Measurements from ENCODE around the gene BLOC1S3.

The BLOC1S3 gene

GRCh38 chr19:45146741-45147205 is 31.8 kb upstream of the BLOC1S3 start:
- DNase-seq (ENCODE audit: low read depth): no peak
- no peak overlapping the region for H3K4me3 ChIP-seq (ENCODE audit: low read length)
- TF ChIP-seq, protein P1, sequence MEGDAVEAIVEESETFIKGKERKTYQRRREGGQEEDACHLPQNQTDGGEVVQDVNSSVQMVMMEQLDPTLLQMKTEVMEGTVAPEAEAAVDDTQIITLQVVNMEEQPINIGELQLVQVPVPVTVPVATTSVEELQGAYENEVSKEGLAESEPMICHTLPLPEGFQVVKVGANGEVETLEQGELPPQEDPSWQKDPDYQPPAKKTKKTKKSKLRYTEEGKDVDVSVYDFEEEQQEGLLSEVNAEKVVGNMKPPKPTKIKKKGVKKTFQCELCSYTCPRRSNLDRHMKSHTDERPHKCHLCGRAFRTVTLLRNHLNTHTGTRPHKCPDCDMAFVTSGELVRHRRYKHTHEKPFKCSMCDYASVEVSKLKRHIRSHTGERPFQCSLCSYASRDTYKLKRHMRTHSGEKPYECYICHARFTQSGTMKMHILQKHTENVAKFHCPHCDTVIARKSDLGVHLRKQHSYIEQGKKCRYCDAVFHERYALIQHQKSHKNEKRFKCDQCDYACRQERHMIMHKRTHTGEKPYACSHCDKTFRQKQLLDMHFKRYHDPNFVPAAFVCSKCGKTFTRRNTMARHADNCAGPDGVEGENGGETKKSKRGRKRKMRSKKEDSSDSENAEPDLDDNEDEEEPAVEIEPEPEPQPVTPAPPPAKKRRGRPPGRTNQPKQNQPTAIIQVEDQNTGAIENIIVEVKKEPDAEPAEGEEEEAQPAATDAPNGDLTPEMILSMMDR (conservative IDR thresholded peaks at IDR 0.05; ENCODE audit: low read depth, low read length): no peak

- H3K4me3 ChIP-seq (ENCODE audit: low read length): no peak overlapping the region
- TF ChIP-seq, protein P1 (conservative IDR thresholded peaks at IDR 0.05; ENCODE audit: low read depth, low read length): peak; percentile 17
- no peak for DNase-seq (ENCODE audit: low read depth)
These were observed 30.5 kb upstream of the BLOC1S3 start for GRCh38 chr19:45147835-45148676.

GRCh38 chr19:45149129-45149528 is 29.5 kb upstream of the BLOC1S3 start:
- no peak for DNase-seq (ENCODE audit: low read depth)
- TF ChIP-seq, protein P1 (conservative IDR thresholded peaks at IDR 0.05; ENCODE audit: low read depth, low read length): no peak
- no peak overlapping the region for H3K4me3 ChIP-seq (ENCODE audit: low read length)

DNA sequence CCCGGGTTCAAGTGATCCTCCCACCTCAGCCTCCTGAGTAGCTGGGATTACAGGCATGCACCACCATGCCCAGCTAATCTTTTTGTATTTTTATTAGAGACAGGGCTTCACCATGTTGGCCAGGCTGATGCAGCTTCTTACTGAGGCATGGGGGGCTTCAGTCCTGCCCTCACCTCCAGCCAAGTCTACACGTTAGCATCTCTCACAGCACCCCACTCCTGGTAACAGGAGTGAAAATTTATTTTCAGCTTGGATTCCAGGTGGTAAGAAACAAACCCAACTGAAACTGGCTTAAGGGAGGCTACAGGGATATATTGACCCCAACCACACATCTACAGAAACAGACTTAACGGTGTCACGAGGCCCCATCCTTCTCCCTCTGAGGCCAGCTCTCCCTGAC is 28.4 kb upstream of the BLOC1S3 start:
- TF ChIP-seq, protein P1 (conservative IDR thresholded peaks at IDR 0.05; ENCODE audit: low read depth, low read length): no peak
- no peak overlapping the region for H3K4me3 ChIP-seq (ENCODE audit: low read length)
- no peak for DNase-seq (ENCODE audit: low read depth)

- TF ChIP-seq, protein P1 (conservative IDR thresholded peaks at IDR 0.05; ENCODE audit: low read depth, low read length): no peak
- H3K4me3 ChIP-seq (ENCODE audit: low read length): no peak overlapping the region
- DNase-seq (ENCODE audit: low read depth): no peak
These were observed 27.8 kb upstream of the BLOC1S3 start for GRCh38 chr19:45150751-45151281.

DNA sequence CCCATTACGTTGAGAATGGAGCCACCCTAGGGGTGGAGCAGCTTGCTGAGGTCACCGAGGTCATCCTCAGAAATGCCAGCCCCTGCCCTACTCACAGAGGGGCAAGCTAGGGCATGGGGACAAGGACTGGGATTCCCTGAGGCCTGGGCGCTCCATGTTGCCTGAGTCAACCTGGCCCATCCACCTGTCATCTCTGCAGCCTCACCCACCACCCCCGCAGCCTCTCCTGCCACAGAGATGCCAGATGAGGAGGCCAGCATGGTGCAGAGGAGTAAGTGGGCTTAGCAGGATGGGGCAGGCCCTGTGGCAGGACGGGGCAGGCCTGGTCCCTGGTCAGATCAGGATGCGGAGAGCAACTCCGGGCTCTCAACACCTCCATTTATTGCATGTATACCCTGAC is 27.3 kb upstream of the BLOC1S3 start:
- no peak for DNase-seq (ENCODE audit: low read depth)
- TF ChIP-seq, protein P1 (conservative IDR thresholded peaks at IDR 0.05; ENCODE audit: low read depth, low read length): no peak
- H3K4me3 ChIP-seq (ENCODE audit: low read length): no peak overlapping the region
